ENCODE results near the gene PJVK. TPM values are rescaled to one million over a fixed set of nuclear protein-coding genes. Genes with fewer than 3 reads are reported as not detected.

The PJVK gene
- total and polyA plus RNA-seq, 2 of the 13 experiments (the other 11 are each of a cell fraction or from before 2014, with no cell fraction given) = 1.2 to 2.6 TPM

GRCh38 chr2:178413472-178414265 is 37.5 kb upstream of the PJVK start (continued):
- 0 out of 2 replicates have a peak, but pooled peaks have one; percentile 50 for TF ChIP-seq ZBTB21 (CRISPR knock-in tag; IDR thresholded peaks at IDR 0.05)
- TF ChIP-seq, protein P1, sequence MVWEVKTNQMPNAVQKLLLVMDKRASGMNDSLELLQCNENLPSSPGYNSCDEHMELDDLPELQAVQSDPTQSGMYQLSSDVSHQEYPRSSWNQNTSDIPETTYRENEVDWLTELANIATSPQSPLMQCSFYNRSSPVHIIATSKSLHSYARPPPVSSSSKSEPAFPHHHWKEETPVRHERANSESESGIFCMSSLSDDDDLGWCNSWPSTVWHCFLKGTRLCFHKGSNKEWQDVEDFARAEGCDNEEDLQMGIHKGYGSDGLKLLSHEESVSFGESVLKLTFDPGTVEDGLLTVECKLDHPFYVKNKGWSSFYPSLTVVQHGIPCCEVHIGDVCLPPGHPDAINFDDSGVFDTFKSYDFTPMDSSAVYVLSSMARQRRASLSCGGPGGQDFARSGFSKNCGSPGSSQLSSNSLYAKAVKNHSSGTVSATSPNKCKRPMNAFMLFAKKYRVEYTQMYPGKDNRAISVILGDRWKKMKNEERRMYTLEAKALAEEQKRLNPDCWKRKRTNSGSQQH (CRISPR knock-in tag; IDR thresholded peaks at IDR 0.05; ENCODE audit: low read depth) = no peak
- TF ChIP-seq ZBTB40 (IDR thresholded peaks at IDR 0.05) = no peak
- no peak for TF ChIP-seq ZBTB40 (CRISPR knock-in tag; IDR thresholded peaks at IDR 0.05)
- peak; percentile 58; the same call in 1 of the 2 replicates for TF ChIP-seq HIVEP1 (CRISPR knock-in tag; IDR thresholded peaks at IDR 0.05)
- TF ChIP-seq, protein P2, sequence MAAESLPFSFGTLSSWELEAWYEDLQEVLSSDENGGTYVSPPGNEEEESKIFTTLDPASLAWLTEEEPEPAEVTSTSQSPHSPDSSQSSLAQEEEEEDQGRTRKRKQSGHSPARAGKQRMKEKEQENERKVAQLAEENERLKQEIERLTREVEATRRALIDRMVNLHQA (CRISPR knock-in tag; IDR thresholded peaks at IDR 0.05) = no peak
- TF ChIP-seq ZNF274 (CRISPR knock-in tag; IDR thresholded peaks at IDR 0.05) = peak; percentile 71; the same call in 1 of the 2 replicates
- TF ChIP-seq PTBP1 (IDR thresholded peaks at IDR 0.05; ENCODE audit: low read depth, low read length, poor library complexity, severe bottlenecking) = no peak
- TF ChIP-seq ZNF598 (CRISPR knock-in tag; IDR thresholded peaks at IDR 0.05; ENCODE audit: borderline replicate concordance) = no peak
- TF ChIP-seq, protein P3, sequence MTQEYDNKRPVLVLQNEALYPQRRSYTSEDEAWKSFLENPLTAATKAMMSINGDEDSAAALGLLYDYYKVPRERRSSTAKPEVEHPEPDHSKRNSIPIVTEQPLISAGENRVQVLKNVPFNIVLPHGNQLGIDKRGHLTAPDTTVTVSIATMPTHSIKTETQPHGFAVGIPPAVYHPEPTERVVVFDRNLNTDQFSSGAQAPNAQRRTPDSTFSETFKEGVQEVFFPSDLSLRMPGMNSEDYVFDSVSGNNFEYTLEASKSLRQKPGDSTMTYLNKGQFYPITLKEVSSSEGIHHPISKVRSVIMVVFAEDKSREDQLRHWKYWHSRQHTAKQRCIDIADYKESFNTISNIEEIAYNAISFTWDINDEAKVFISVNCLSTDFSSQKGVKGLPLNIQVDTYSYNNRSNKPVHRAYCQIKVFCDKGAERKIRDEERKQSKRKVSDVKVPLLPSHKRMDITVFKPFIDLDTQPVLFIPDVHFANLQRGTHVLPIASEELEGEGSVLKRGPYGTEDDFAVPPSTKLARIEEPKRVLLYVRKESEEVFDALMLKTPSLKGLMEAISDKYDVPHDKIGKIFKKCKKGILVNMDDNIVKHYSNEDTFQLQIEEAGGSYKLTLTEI (CRISPR knock-in tag; conservative IDR thresholded peaks at IDR 0.05) = no peak
- no peak for TF ChIP-seq SP140L (CRISPR knock-in tag; IDR thresholded peaks at IDR 0.05; ENCODE audit: borderline replicate concordance)
- TF ChIP-seq RFXANK (CRISPR knock-in tag; IDR thresholded peaks at IDR 0.05) = no peak
- TF ChIP-seq HMGXB4 (CRISPR knock-in tag; IDR thresholded peaks at IDR 0.05; ENCODE audit: borderline replicate concordance in 1 of 2, low read depth in 1 of 2) = peak; percentile 22 to 36; a peak in 1 of 4 replicates
- no peak for TF ChIP-seq MATR3 (CRISPR knock-in tag; IDR thresholded peaks at IDR 0.05)
